WTC11 (cell line): ENCODE measurements around the gene FAM131C. TPM values are rescaled to one million over a fixed set of nuclear protein-coding genes. Genes with fewer than 3 reads are reported as not detected.

Experiments used
- ATAC-seq: fragments of 200-7000 bp; cut with Tn5 transposase; 2 replicates; pipeline ENCODE4 v1.10.0; 2021; ENCODE audit warnings: mild to moderate bottlenecking, moderate library complexity
- CTCF ChIA-PET: fragments of 300-600 bp; sonication (Branson Sonifier 250); formaldehyde crosslinking; loops from one replicate; lab custom pipeline; 2021; ENCODE audit warnings: antibody characterized with exemption; lab: Charles Lee
- POLR2A ChIA-PET: fragments of 350-600 bp; sonication (Branson Sonifier 250); formaldehyde crosslinking; loops from one replicate; lab custom pipeline; 2021; ENCODE audit warnings: antibody characterized with exemption; lab: Charles Lee
- DNase-seq: peaks from one replicate; pipeline ENCODE4 v3.0.0; 2021; ENCODE audit warnings: low spot score
- H3K27ac Mint-ChIP-seq: 2 replicates; pipeline ENCODE4 v1.8.0; 2021; ENCODE audit warnings: mixed read lengths
- H3K27me3 Mint-ChIP-seq: 2 replicates; pipeline ENCODE4 v1.8.0; 2021; ENCODE audit warnings: low read depth, mild to moderate bottlenecking, moderate library complexity, mixed read lengths
- H3K36me3 Mint-ChIP-seq: 2 replicates; pipeline ENCODE4 v1.8.0; 2021; ENCODE audit warnings: mixed read lengths
- H3K4me1 Mint-ChIP-seq: 2 replicates; pipeline ENCODE4 v1.8.0; 2022; ENCODE audit warnings: mixed read lengths
- H3K4me3 Mint-ChIP-seq: 2 replicates; pipeline ENCODE4 v1.8.0; 2021; ENCODE audit warnings: mild to moderate bottlenecking, moderate library complexity, mixed read lengths
- H3K9me3 Mint-ChIP-seq: 2 replicates; pipeline ENCODE4 v1.8.0; 2021; ENCODE audit warnings: mixed read lengths
- AR ChIP-seq: fragments of 250-450 bp; sonication (Bioruptor Pico); IDR thresholded peaks from 2 replicates; pipeline ENCODE4 v1.9.0; 2021; ENCODE audit warnings: mild to moderate bottlenecking
- ATF6 ChIP-seq: sonication (generic); formaldehyde crosslinking; IDR thresholded peaks from 2 replicates; pipeline ENCODE4 v1.8.1; 2023; ENCODE audit warnings: mild to moderate bottlenecking, missing genetic modification reagents
- CREB1 ChIP-seq: sonication (generic); formaldehyde crosslinking; IDR thresholded peaks from 2 replicates; pipeline ENCODE4 v1.8.0; 2023; ENCODE audit warnings: mild to moderate bottlenecking, missing genetic modification reagents
- ETV6 ChIP-seq: sonication (generic); formaldehyde crosslinking; IDR thresholded peaks from 2 replicates; pipeline ENCODE4 v1.8.1; 2022; ENCODE audit warnings: mild to moderate bottlenecking, missing genetic modification reagents
- FOXK1 ChIP-seq: sonication (generic); formaldehyde crosslinking; IDR thresholded peaks from 2 replicates; pipeline ENCODE4 v1.8.0; 2022; ENCODE audit warnings: mild to moderate bottlenecking, moderate library complexity, missing genetic modification reagents
- JAZF1 ChIP-seq: fragments of 250-450 bp; sonication (Bioruptor Pico); IDR thresholded peaks from 2 replicates; pipeline ENCODE4 v1.9.0; 2021; ENCODE audit warnings: moderate library complexity, mild to moderate bottlenecking, inconsistent platforms
- NFYB ChIP-seq: sonication (generic); formaldehyde crosslinking; conservative IDR thresholded peaks from 2 replicates; pipeline ENCODE4 v1.8.0; 2022; ENCODE audit warnings: low read depth, missing genetic modification reagents
- NR1H2 ChIP-seq: sonication (generic); formaldehyde crosslinking; IDR thresholded peaks from 2 replicates; pipeline ENCODE4 v1.9.0; 2021; ENCODE audit warnings: mild to moderate bottlenecking, moderate library complexity, missing genetic modification reagents
- NR3C1 ChIP-seq: sonication (generic); formaldehyde crosslinking; conservative IDR thresholded peaks from 2 replicates; pipeline ENCODE4 v1.8.1; 2023; ENCODE audit warnings: low read depth, mild to moderate bottlenecking, missing genetic modification reagents
- SOX15 ChIP-seq: fragments of 250-450 bp; sonication (Bioruptor Pico); IDR thresholded peaks from 2 replicates; pipeline ENCODE4 v1.9.0; 2021; ENCODE audit warnings: mild to moderate bottlenecking
- TEAD1 ChIP-seq: sonication (generic); formaldehyde crosslinking; IDR thresholded peaks from 2 replicates; pipeline ENCODE4 v1.8.0; 2022; ENCODE audit warnings: mild to moderate bottlenecking, missing genetic modification reagents
- ZNF219 ChIP-seq: sonication (generic); formaldehyde crosslinking; IDR thresholded peaks from 2 replicates; pipeline ENCODE4 v1.8.0; 2023; ENCODE audit warnings: missing genetic modification reagents, mild to moderate bottlenecking, borderline replicate concordance
- ZNF423 ChIP-seq: fragments of 250-450 bp; sonication (Bioruptor Pico); IDR thresholded peaks from 2 replicates; pipeline ENCODE4 v2.1.2; 2022; ENCODE audit warnings: mild to moderate bottlenecking, moderate library complexity
- ZNF671 ChIP-seq: fragments of 250-450 bp; sonication (Bioruptor Pico); IDR thresholded peaks from 2 replicates; pipeline ENCODE4 v1.8.0; 2021; ENCODE audit warnings: mild to moderate bottlenecking
- total RNA-seq: library from RNA; stranded (reverse); gene quantifications from 3 replicates; pipeline ENCODE4 v1.2.3, GENCODE V29; 2021
- TF ChIP-seq, protein P1 (sequence below): sonication (generic); formaldehyde crosslinking; IDR thresholded peaks from 2 replicates; pipeline ENCODE4 v1.8.1; 2023; ENCODE audit warnings: mild to moderate bottlenecking, missing genetic modification reagents, moderate library complexity
- TF ChIP-seq, protein P2 (sequence below): sonication (generic); formaldehyde crosslinking; IDR thresholded peaks from 2 replicates; pipeline ENCODE4 v1.8.0; 2022; ENCODE audit warnings: mild to moderate bottlenecking, missing genetic modification reagents
- TF ChIP-seq, protein P3 (sequence below): sonication (generic); formaldehyde crosslinking; IDR thresholded peaks from 2 replicates; pipeline ENCODE4 v1.8.0; 2022; ENCODE audit warnings: mild to moderate bottlenecking, missing genetic modification reagents

The FAM131C gene
- total RNA-seq, 1 experiment from 2014 or later: 1.4 TPM

GRCh38 chr1:16118706-16119105 is 45.3 kb upstream of the FAM131C start:
- H3K27me3 Mint-ChIP-seq: no peaks in the 10 kb centered on the region
- ChIA-PET POLR2A (no interaction called here), CTCF (interaction anchor here (4.2 to 8.2 kb wide), 2 partner anchors 37 to 40 kb away, joined by 24 to 61 read pairs; no protein-coding TSS in a partner anchor)
- H3K9me3 Mint-ChIP-seq: no peaks in the 10 kb centered on the region
- DNase-seq: no peak
- no peaks in the 10 kb centered on the region for H3K36me3 Mint-ChIP-seq
- TF ChIP-seq CREB1 (CRISPR knock-in tag): no peak
- no peak for TF ChIP-seq NR1H2
- TF ChIP-seq TEAD1 (CRISPR knock-in tag): no peak
- no peak for TF ChIP-seq NFYB (CRISPR knock-in tag)
- TF ChIP-seq, protein P1, sequence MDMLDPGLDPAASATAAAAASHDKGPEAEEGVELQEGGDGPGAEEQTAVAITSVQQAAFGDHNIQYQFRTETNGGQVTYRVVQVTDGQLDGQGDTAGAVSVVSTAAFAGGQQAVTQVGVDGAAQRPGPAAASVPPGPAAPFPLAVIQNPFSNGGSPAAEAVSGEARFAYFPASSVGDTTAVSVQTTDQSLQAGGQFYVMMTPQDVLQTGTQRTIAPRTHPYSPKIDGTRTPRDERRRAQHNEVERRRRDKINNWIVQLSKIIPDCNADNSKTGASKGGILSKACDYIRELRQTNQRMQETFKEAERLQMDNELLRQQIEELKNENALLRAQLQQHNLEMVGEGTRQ (CRISPR knock-in tag): no peak
- no peak for TF ChIP-seq FOXK1 (CRISPR knock-in tag)
- TF ChIP-seq ETV6: no peak
- TF ChIP-seq NR3C1: no peak
- no peak for TF ChIP-seq AR
- peaks cover 73% of the 10 kb centered on the region for H3K4me1 Mint-ChIP-seq
- H3K27ac Mint-ChIP-seq: no peak overlapping the region
- no peak for ATAC-seq
- no peak overlapping the region for H3K4me3 Mint-ChIP-seq

DNA sequence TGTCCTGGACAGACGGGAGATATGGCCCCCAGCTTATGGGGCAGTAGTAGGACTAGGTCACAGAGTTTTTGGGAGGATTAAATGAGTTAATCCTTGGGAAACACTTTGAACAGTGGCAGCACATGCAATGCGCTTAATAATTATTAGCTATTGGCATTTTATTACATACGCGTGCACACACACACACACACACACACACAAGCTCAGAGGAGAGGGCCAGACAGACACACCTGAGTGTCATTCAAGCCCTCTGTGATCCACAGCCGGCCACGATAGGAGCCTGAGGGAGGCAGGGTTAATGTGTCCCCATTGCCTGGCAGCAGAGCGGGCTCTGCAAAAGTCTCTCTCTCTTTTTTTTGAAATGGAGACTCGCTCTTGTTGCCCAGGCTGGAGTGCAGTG is 44.5 kb upstream of the FAM131C start:
- TF ChIP-seq ATF6 (CRISPR knock-in tag): no peak
- TF ChIP-seq, protein P2, sequence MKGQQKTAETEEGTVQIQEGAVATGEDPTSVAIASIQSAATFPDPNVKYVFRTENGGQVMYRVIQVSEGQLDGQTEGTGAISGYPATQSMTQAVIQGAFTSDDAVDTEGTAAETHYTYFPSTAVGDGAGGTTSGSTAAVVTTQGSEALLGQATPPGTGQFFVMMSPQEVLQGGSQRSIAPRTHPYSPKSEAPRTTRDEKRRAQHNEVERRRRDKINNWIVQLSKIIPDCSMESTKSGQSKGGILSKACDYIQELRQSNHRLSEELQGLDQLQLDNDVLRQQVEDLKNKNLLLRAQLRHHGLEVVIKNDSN (CRISPR knock-in tag): no peak
- TF ChIP-seq, protein P3, sequence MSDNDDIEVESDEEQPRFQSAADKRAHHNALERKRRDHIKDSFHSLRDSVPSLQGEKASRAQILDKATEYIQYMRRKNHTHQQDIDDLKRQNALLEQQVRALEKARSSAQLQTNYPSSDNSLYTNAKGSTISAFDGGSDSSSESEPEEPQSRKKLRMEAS (CRISPR knock-in tag): no peak
- TF ChIP-seq ZNF671 (CRISPR knock-in tag): no peak
- no peak for TF ChIP-seq ZNF219
- TF ChIP-seq ZNF423: no peak
- no peak for TF ChIP-seq SOX15
- no peaks in the 10 kb centered on the region for H3K27me3 Mint-ChIP-seq
- H3K9me3 Mint-ChIP-seq: no peaks in the 10 kb centered on the region
- peaks cover 75% of the 10 kb centered on the region for H3K4me1 Mint-ChIP-seq
- DNase-seq (no peak), ATAC-seq (no peak)
- ChIA-PET CTCF (interaction anchor here (0.6 to 8.2 kb wide), 7 partner anchors 28 to 378 kb away, joined by 3 to 61 read pairs (median 4); no protein-coding TSS in a partner anchor), POLR2A (interaction anchor here (1.4 kb wide), 1 partner anchor 28 kb away, joined by 6 read pairs; no protein-coding TSS in a partner anchor)
- no peaks in the 10 kb centered on the region for H3K36me3 Mint-ChIP-seq
- H3K4me3 Mint-ChIP-seq: no peak overlapping the region
- H3K27ac Mint-ChIP-seq: peak overlapping the region; percentile 23; the same call in 1 of the 2 replicates

- Mint-ChIP-seq H3K27ac (no peak overlapping the region), H3K4me1 (peaks cover 73% of the 10 kb centered on the region), H3K9me3 (no peaks in the 10 kb centered on the region), H3K36me3 (no peaks in the 10 kb centered on the region), H3K4me3 (no peak overlapping the region), H3K27me3 (no peaks in the 10 kb centered on the region)
- POLR2A ChIA-PET: interaction anchor here (1.4 kb wide), 1 partner anchor 29 kb away, joined by 6 read pairs; no protein-coding TSS in a partner anchor
- CTCF ChIA-PET: interaction anchor here (0.6 to 8.2 kb wide), 8 partner anchors 28 to 377 kb away, joined by 3 to 61 read pairs (median 4); no protein-coding TSS in a partner anchor
- no peak for DNase-seq
- TF ChIP-seq JAZF1 (CRISPR knock-in tag): no peak
- no peak for TF ChIP-seq TEAD1 (CRISPR knock-in tag)
- no peak for ATAC-seq
These were observed 43.9 kb upstream of the FAM131C start for GRCh38 chr1:16117369-16117768.
